Measurements from ENCODE around the gene ITPR3.

- no peak for TF ChIP-seq ERF (CRISPR knock-in tag; IDR thresholded peaks at IDR 0.05)
- TF ChIP-seq NCOA1 (CRISPR knock-in tag; IDR thresholded peaks at IDR 0.05), result no peak
Measured at GRCh38 chr6:33713786-33714185, 92.7 kb downstream of the ITPR3 start.

Measured in HepG2 (cell line).